HepG2 (cell line): ENCODE data around the gene TAF3. TPM values are rescaled to one million over a fixed set of nuclear protein-coding genes. Genes with fewer than 3 reads are reported as not detected.

Experiments used
- ATAC-seq: fragments of 200-7000 bp; cut with Tn5 transposase; 3 replicates; pipeline ENCODE4 v1.9.1; 2020; ENCODE audit warnings: mild to moderate bottlenecking, moderate library complexity
- BruUV-seq: library from RNA; stranded (reverse); fragments of 400-500 nt; replicated peaks from 2 replicates; lab custom pipeline; 2021; lab: Mats Ljungman, UMichigan
- CTCF ChIA-PET: fragments of 300-600 bp; formaldehyde crosslinking; extraction: SDS; loops from one replicate; lab custom pipeline; 2021; ENCODE audit warnings: low total read pairs, inconsistent platforms, low intra/inter-chr PET ratio; lab: Yijun Ruan, JAX
- POLR2A ChIA-PET: fragments of 350-600 bp; sonication (Branson Sonifier 250); formaldehyde crosslinking; loops from one replicate; lab custom pipeline; 2020; ENCODE audit warnings: antibody characterized with exemption, inconsistent platforms; lab: Yijun Ruan, JAX
- DNase-seq: peaks from one replicate; pipeline ENCODE4 v3.0.0-alpha.2; 2015; ENCODE audit warnings: low spot score
- FAIRE-seq: peaks from 3 replicates; lab custom pipeline; 2011; peaks lifted over from hg19 to GRCh38; lab: Jason Lieb, UNC
- H2AFZ ChIP-seq: one replicate; pipeline ENCODE4 v1.6.1; 2011; ENCODE audit warnings: low read length, inconsistent platforms
- H3K27ac ChIP-seq: fragments of 300-600 bp; 3 replicates; pipeline ENCODE4 v1.8.0; 2011; ENCODE audit warnings: mixed run types, mild to moderate bottlenecking, mixed read lengths, low read length, inconsistent platforms; ENCODE audit not compliant: insufficient read depth; ENCODE audit errors: extremely low read length
- H3K27me3 ChIP-seq, 2 experiments: fragments of 200-600 bp in 1 of 2; 2 replicates in 1 of 2; 3 replicates in 1 of 2; pipeline versions ENCODE4 v1.6.0 to v1.8.0; 2011; ENCODE audit warnings: low read length in 2 of 2, mild to moderate bottlenecking in 2 of 2, moderate library complexity in 2 of 2, inconsistent platforms in 1 of 2; ENCODE audit not compliant: insufficient read depth in 2 of 2, control insufficient read depth in 1 of 2
- H3K36me3 ChIP-seq, 2 experiments: fragments of 200-600 bp in 1 of 2; replicated peaks in 1 of 2; 2 replicates in 1 of 2; 3 replicates in 1 of 2; pipeline versions ENCODE4 v1.5.1 to v1.8.0; 2011; ENCODE audit warnings: low read length in 2 of 2, inconsistent platforms in 1 of 2; ENCODE audit not compliant: insufficient read depth in 2 of 2, control insufficient read depth in 1 of 2
- H3K4me1 ChIP-seq: 2 replicates; pipeline ENCODE4 v1.5.1; 2012; ENCODE audit warnings: low read length, inconsistent platforms; ENCODE audit not compliant: insufficient read depth
- H3K4me2 ChIP-seq: 2 replicates; pipeline ENCODE4 v1.6.0; 2011; ENCODE audit warnings: low read depth, low read length, inconsistent platforms
- H3K4me3 ChIP-seq, 3 experiments: fragments of 200-600 bp in 1 of 3; sonication (generic), shearing (Covaris generic) in 1 of 3; replicated peaks in 1 of 3; 2 replicates each; pipeline ENCODE4 v1.5.1; 2011 to 2016; ENCODE audit warnings: low read length in 3 of 3, inconsistent platforms in 2 of 3, low read depth in 2 of 3, mild to moderate bottlenecking in 2 of 3, control low read depth in 1 of 3, mixed read lengths in 1 of 3; ENCODE audit not compliant: insufficient read depth in 1 of 3
- H3K79me2 ChIP-seq: one replicate; pipeline ENCODE4 v1.6.1; 2011; ENCODE audit warnings: low read length, inconsistent platforms; ENCODE audit not compliant: insufficient read depth
- H3K9ac ChIP-seq: 2 replicates; pipeline ENCODE4 v1.6.0; 2011; ENCODE audit warnings: mild to moderate bottlenecking, low read depth, low read length, inconsistent platforms; ENCODE audit not compliant: insufficient read depth
- H3K9me3 ChIP-seq: 2 replicates; pipeline ENCODE4 v1.5.1; 2012; ENCODE audit warnings: mild to moderate bottlenecking, low read length
- H4K20me1 ChIP-seq: 2 replicates; pipeline ENCODE4 v1.6.0; 2011; ENCODE audit warnings: inconsistent platforms, mild to moderate bottlenecking, low read length, moderate library complexity; ENCODE audit not compliant: insufficient read depth
- ATF2 ChIP-seq: sonication (generic); formaldehyde crosslinking; IDR thresholded peaks from 2 replicates; pipeline ENCODE4 v1.4.0; 2020; ENCODE audit warnings: missing genetic modification reagents
- DMTF1 ChIP-seq: sonication (generic); formaldehyde crosslinking; IDR thresholded peaks from 2 replicates; pipeline ENCODE4 v1.4.0; 2020; ENCODE audit warnings: mild to moderate bottlenecking, missing genetic modification reagents
- DPF2 ChIP-seq: sonication (generic); formaldehyde crosslinking; IDR thresholded peaks from 2 replicates; pipeline ENCODE4 v1.4.0; 2020; ENCODE audit warnings: mild to moderate bottlenecking, low read depth, missing genetic modification reagents, borderline replicate concordance
- EZH2 ChIP-seq: conservative IDR thresholded peaks from 2 replicates; pipeline ENCODE4 v1.6.1; 2012; ENCODE audit warnings: mild to moderate bottlenecking, low read depth, low read length, moderate library complexity
- MEIS2 ChIP-seq: sonication (generic); formaldehyde crosslinking; IDR thresholded peaks from 2 replicates; pipeline ENCODE4 v1.9.0; 2021; ENCODE audit warnings: mild to moderate bottlenecking, missing genetic modification reagents
- MIER3 ChIP-seq: IDR thresholded peaks from 2 replicates; pipeline ENCODE4 v1.6.1; 2016; ENCODE audit warnings: missing compliant biosample characterization, borderline replicate concordance
- NAIF1 ChIP-seq: sonication (generic); formaldehyde crosslinking; IDR thresholded peaks from 2 replicates; pipeline ENCODE4 v1.5.0; 2020; ENCODE audit warnings: mild to moderate bottlenecking, missing genetic modification reagents, borderline replicate concordance
- PATZ1 ChIP-seq: sonication (generic); formaldehyde crosslinking; IDR thresholded peaks from 2 replicates; pipeline ENCODE4 v1.4.0; 2020; ENCODE audit warnings: missing genetic modification reagents
- PTBP1 ChIP-seq: fragments of 200-400 bp; formaldehyde crosslinking; IDR thresholded peaks from 2 replicates; pipeline ENCODE4 v1.6.1; 2018; ENCODE audit warnings: low read length, low read depth; ENCODE audit not compliant: poor library complexity, severe bottlenecking
- TBX2 ChIP-seq: sonication (generic); formaldehyde crosslinking; IDR thresholded peaks from 2 replicates; pipeline ENCODE4 v1.5.0; 2020; ENCODE audit warnings: missing genetic modification reagents, mild to moderate bottlenecking, borderline replicate concordance
- ZNF598 ChIP-seq: sonication (generic); formaldehyde crosslinking; IDR thresholded peaks from 2 replicates; pipeline ENCODE4 v1.5.1; 2020; ENCODE audit warnings: mild to moderate bottlenecking, missing genetic modification reagents, borderline replicate concordance
- WGBS: methylation state at CpG from one replicate; pipeline ENCODE4 v1.1.6; 2017; ENCODE audit warnings: low lambda C conversion rate; 5-methylcytosine and 5-hydroxymethylcytosine counted together
- in situ Hi-C: cut with HindIII; loops from 2 replicates; pipeline ENCODE4 v1.10.0; 2017; ENCODE audit warnings: low pct_unique_long_range_greater_than_20kb; ENCODE audit not compliant: extremely low pct_ligation_motif_present
- intact Hi-C: fragments of 100-400 bp; cut with micrococcal nuclease; formaldehyde crosslinking; loops from one replicate; pipeline ENCODE4 v1.10.0; 2022; ENCODE audit not compliant: unreplicated experiment
- polyA plus RNA-seq, 8 experiments: library from polyadenylated mRNA; depleted of rRNA in 3 of 8; stranded (reverse) in 7 of 8; unstranded in 1 of 8; fragments of >200 nt; fragmentation: Illumina TruSeq in 4 of 8; extraction: Trizol in 4 of 8; gene quantifications; 2 replicates each; pipeline versions ENCODE4 v1.2.1 to v1.2.3, GENCODE V29; 2011 to 2016; ENCODE audit warnings: low read depth in 4 of 8, missing spikeins in 1 of 8, mixed read lengths in 1 of 8; ENCODE audit not compliant: insufficient read depth in 1 of 8
- total RNA-seq, 5 experiments: library from RNA; depleted of rRNA; stranded (reverse); fragments of >200 nt; fragmentation: Illumina TruSeq; extraction: Trizol; gene quantifications; 2 replicates each; pipeline ENCODE4 v1.2.3, GENCODE V29; 2016; ENCODE audit warnings: low read depth in 1 of 5

Gene TAF3
- total and polyA plus RNA-seq, 2 of the 13 experiments (the other 11 are each of a cell fraction or from before 2014, with no cell fraction given) = 1.7 to 2.9 TPM

GRCh38 chr10:7944215-7944480 lies 125.8 kb downstream of the TAF3 start:
- Histone ChIP-seq H3K9ac (no peak overlapping the region), H2AFZ (no peak overlapping the region), H3K36me3 (no peaks in the 10 kb centered on the region), H3K27me3 (no peaks in the 10 kb centered on the region), H4K20me1 (no peaks in the 10 kb centered on the region), H3K79me2 (peaks cover 3% of the 10 kb centered on the region), H3K4me3 (no peak overlapping the region), H3K4me1 (peaks cover 45% of the 10 kb centered on the region), H3K27ac (no peak overlapping the region)
- intact Hi-C loops = no loop called here
- WGBS = 98% methylated on average over 2 of the region's 2 CpGs
- TF ChIP-seq ATF2 (CRISPR knock-in tag) (no peak), MIER3 (no peak), NAIF1 (CRISPR knock-in tag) (no peak), TBX2 (CRISPR knock-in tag) (no peak), MEIS2 (CRISPR knock-in tag) (no peak), EZH2 (no peak), DMTF1 (CRISPR knock-in tag) (no peak), PTBP1 (no peak), PATZ1 (CRISPR knock-in tag) (no peak), ZNF598 (CRISPR knock-in tag) (no peak), DPF2 (CRISPR knock-in tag) (no peak)
- TF ChIP-seq, all 625 proteins: peak for 0
- no TSS peak for BruUV-seq
- no peak for FAIRE-seq
- POLR2A ChIA-PET = no interaction called here
- ATAC-seq = no peak
- no peak overlapping the region for H3K4me2 ChIP-seq
- no peaks in the 10 kb centered on the region for H3K9me3 ChIP-seq
- in situ Hi-C loops = no loop called here
- CTCF ChIA-PET = no interaction called here
- no peak for DNase-seq
